ENCODE results near the gene HSD11B1.

The HSD11B1 gene

DNA sequence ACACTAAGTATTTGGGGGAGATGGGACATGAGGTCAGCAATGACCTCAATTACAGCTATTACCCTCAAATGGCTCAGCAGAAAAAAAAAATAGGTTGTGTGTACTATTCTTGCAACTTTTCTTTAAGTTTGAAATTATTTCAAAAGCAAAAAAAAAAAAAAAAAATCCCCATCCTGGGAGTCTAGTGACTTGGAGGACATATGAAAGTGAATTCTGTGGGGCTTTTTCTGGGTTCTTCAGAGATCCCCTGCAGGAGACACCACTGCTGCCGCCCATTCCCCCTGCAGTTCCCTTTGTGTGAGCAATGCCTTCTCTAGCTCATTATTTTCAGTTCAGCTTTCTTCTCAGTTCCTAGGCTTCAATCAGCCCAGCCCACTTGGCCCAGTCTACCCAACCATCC lies 16.7 kb downstream of the HSD11B1 start:
- Histone ChIP-seq H3K9ac (ENCODE audit: low read depth, low read length, poor library complexity, severe bottlenecking) (no peak overlapping the region), H4K20me1 (ENCODE audit: insufficient read depth, low read length, poor library complexity, severe bottlenecking) (no peaks in the 10 kb centered on the region), H3K4me3 (ENCODE audit: low read length, poor library complexity, severe bottlenecking) (no peak overlapping the region), H2AFZ (ENCODE audit: low read length) (no peak overlapping the region), H3K4me1 (ENCODE audit: insufficient read depth, low read length, poor library complexity, severe bottlenecking) (no peaks in the 10 kb centered on the region), H3K9me3 (ENCODE audit: insufficient read depth, low read depth, low read length) (no peaks in the 10 kb centered on the region), H3K4me2 (ENCODE audit: low read depth, low read length, poor library complexity, severe bottlenecking) (no peak overlapping the region), H3F3A (ENCODE audit: low read depth) (no peaks in the 10 kb centered on the region), H3K27me3 (ENCODE audit: insufficient read depth, low read length, poor library complexity, severe bottlenecking) (no peaks in the 10 kb centered on the region), H3K36me3 (ENCODE audit: insufficient read depth, low read length) (no peaks in the 10 kb centered on the region), H3K9me2 (replicated peaks; ENCODE audit: low read depth, low read length) (no peaks in the 10 kb centered on the region), H3K79me2 (ENCODE audit: insufficient read depth, low read length) (no peaks in the 10 kb centered on the region)
- TF ChIP-seq, protein P1, sequence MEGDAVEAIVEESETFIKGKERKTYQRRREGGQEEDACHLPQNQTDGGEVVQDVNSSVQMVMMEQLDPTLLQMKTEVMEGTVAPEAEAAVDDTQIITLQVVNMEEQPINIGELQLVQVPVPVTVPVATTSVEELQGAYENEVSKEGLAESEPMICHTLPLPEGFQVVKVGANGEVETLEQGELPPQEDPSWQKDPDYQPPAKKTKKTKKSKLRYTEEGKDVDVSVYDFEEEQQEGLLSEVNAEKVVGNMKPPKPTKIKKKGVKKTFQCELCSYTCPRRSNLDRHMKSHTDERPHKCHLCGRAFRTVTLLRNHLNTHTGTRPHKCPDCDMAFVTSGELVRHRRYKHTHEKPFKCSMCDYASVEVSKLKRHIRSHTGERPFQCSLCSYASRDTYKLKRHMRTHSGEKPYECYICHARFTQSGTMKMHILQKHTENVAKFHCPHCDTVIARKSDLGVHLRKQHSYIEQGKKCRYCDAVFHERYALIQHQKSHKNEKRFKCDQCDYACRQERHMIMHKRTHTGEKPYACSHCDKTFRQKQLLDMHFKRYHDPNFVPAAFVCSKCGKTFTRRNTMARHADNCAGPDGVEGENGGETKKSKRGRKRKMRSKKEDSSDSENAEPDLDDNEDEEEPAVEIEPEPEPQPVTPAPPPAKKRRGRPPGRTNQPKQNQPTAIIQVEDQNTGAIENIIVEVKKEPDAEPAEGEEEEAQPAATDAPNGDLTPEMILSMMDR (conservative IDR thresholded peaks at IDR 0.05; ENCODE audit: low read length): no peak
- no peak for TF ChIP-seq EZH2phosphoT487 (IDR thresholded peaks at IDR 0.05; ENCODE audit: borderline replicate concordance)

DNA sequence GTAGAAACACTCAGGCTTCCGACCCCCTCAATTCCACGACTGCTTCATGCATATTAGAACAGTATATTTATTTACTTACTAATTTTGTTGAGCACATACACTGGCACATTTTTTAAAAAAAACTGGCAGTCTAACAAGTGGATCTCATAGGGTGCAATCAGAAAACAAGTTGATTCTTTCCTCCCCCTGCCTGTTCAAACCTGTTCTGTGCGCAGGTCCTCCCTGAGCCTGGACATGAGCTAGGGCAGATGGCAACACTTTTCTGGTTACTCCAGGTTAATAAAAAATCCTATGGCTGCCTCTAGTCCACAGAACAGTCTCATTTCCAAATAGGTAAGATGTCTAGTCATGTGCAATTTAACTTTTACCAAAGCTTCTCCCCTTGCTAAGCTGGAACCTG lies 18.6 kb downstream of the HSD11B1 start:
- no peaks in the 10 kb centered on the region for H3K79me2 ChIP-seq (ENCODE audit: insufficient read depth, low read length)
- no peak overlapping the region for H3K4me3 ChIP-seq (ENCODE audit: low read length, poor library complexity, severe bottlenecking)
- H3K36me3 ChIP-seq (ENCODE audit: insufficient read depth, low read length): no peaks in the 10 kb centered on the region

DNA sequence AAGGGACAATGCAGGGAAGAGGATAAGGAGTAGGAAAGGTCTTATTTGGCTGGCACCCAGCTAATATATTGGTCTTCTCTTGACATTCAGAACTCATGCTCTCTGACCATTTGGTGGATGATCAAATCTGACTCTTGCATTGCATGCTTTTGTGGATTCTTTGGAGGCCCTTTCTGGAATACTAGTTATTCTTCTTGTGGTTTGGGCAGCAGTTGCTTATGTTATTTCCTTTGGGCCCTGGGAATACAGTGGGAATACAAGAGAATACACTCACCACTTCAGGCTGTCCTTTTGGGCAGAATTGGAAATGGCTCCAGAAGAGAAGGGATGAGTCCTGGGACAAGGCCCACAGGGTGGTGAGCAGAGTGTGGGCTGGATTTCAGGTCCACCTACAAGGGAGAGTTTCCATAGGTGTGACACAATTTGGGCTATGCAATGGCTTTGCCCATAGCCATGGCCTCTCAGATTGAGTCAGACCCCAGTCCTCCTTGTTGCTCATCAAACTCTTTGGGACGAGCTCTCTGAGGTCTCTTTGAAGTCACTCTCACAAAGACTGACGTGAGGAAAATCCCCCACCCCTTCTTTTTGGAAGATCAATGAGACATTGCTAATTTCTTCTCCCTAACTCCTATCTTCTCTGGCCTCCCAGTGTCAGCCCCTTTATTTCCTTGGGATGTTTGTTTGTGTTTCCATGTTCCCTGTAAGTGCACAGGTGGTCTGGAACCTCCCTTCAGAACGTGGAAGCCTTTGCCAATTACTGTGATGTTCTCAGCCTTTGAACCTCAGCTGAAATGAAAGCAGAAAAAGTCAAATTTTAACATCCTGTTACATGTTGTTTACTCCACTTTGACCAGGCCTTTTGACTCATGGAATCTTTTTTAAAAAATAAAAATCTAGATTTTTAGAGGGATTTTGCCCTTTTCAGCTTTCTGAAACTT lies 19.4 kb downstream of the HSD11B1 start:
- H3K9me3 ChIP-seq (ENCODE audit: insufficient read depth, low read depth, low read length): no peaks in the 10 kb centered on the region
- no peak overlapping the region for H3K4me3 ChIP-seq (ENCODE audit: low read length, poor library complexity, severe bottlenecking)
- no peak overlapping the region for H3K4me2 ChIP-seq (ENCODE audit: low read depth, low read length, poor library complexity, severe bottlenecking)
- no peaks in the 10 kb centered on the region for H3F3A ChIP-seq (ENCODE audit: low read depth)
- no peaks in the 10 kb centered on the region for H3K79me2 ChIP-seq (ENCODE audit: insufficient read depth, low read length)
- H4K20me1 ChIP-seq (ENCODE audit: insufficient read depth, low read length, poor library complexity, severe bottlenecking): no peaks in the 10 kb centered on the region
- TF ChIP-seq, protein P1 (conservative IDR thresholded peaks at IDR 0.05; ENCODE audit: low read length): no peak
- TF ChIP-seq EZH2phosphoT487 (IDR thresholded peaks at IDR 0.05; ENCODE audit: borderline replicate concordance): no peak
- H3K4me1 ChIP-seq (ENCODE audit: insufficient read depth, low read length, poor library complexity, severe bottlenecking): peaks cover 8% of the 10 kb centered on the region
- no peaks in the 10 kb centered on the region for H3K27me3 ChIP-seq (ENCODE audit: insufficient read depth, low read length, poor library complexity, severe bottlenecking)
- H3K9me2 ChIP-seq (replicated peaks; ENCODE audit: low read depth, low read length): no peaks in the 10 kb centered on the region
- H3K9ac ChIP-seq (ENCODE audit: low read depth, low read length, poor library complexity, severe bottlenecking): no peak overlapping the region
- no peaks in the 10 kb centered on the region for H3K36me3 ChIP-seq (ENCODE audit: insufficient read depth, low read length)
- no peak overlapping the region for H2AFZ ChIP-seq (ENCODE audit: low read length)

More for the DNA sequence above, 18.6 kb downstream of the HSD11B1 start:
- Histone ChIP-seq H3K27me3 (ENCODE audit: insufficient read depth, low read length, poor library complexity, severe bottlenecking) (no peaks in the 10 kb centered on the region), H3K4me1 (ENCODE audit: insufficient read depth, low read length, poor library complexity, severe bottlenecking) (peaks cover 8% of the 10 kb centered on the region), H3K9ac (ENCODE audit: low read depth, low read length, poor library complexity, severe bottlenecking) (no peak overlapping the region), H3K9me3 (ENCODE audit: insufficient read depth, low read depth, low read length) (no peaks in the 10 kb centered on the region), H3F3A (ENCODE audit: low read depth) (no peaks in the 10 kb centered on the region), H2AFZ (ENCODE audit: low read length) (no peak overlapping the region), H3K9me2 (replicated peaks; ENCODE audit: low read depth, low read length) (no peaks in the 10 kb centered on the region), H4K20me1 (ENCODE audit: insufficient read depth, low read length, poor library complexity, severe bottlenecking) (no peaks in the 10 kb centered on the region), H3K4me2 (ENCODE audit: low read depth, low read length, poor library complexity, severe bottlenecking) (no peak overlapping the region)
- TF ChIP-seq, protein P1 (conservative IDR thresholded peaks at IDR 0.05; ENCODE audit: low read length): no peak
- no peak for TF ChIP-seq EZH2phosphoT487 (IDR thresholded peaks at IDR 0.05; ENCODE audit: borderline replicate concordance)

Data from Loucy (cell line).